Activated T-cell treated with anti-CD3 and anti-CD28 coated beads for 24 hours (primary cell): Measurements from ENCODE around the gene MAN2A2.

ENCODE experiments used
- DNase-seq: peaks from one replicate; pipeline ENCODE4 v3.0.0-alpha.2; 2020; ENCODE audit warnings: low read depth

The MAN2A2 gene

DNA sequence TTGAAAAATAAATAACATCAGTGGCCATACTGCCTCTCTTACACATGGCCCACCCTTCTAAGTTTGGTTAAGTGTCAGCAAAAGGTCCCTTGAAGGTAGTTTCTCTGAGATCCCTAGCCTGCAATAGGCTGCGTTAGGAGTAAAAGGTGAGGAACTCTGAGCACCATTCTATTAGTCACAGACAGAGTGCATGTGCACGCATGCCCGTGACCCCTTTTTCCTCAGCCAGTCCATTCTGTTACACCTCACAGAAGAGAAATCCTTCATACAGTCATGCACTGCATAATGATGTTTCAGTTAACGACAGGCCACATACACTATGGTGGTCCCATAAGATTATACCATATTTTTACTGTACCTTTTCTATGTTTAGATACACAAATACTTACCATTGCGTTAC is 64.1 kb downstream of the MAN2A2 start:
- no peak for DNase-seq

DNA sequence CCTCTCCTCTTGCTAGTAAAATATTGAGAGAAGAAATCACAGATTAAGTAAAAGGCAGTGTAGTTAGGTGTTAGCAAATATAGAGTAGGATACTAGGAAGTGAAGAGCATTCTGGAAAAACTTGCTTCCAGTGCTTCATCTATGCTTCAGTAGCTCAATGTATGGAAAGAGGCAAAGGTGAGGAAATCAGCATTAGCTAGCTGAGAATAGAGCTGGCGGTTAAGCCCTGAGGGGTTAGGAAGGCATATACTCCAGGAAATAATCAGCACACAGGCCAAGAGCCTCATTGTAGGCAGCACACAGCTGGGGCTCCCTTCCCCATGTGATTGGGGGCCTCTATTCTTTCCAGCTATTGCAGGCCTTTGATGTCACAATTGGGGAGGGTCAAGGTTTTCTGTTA is 65.3 kb downstream of the MAN2A2 start:
- DNase-seq: no peak

DNA sequence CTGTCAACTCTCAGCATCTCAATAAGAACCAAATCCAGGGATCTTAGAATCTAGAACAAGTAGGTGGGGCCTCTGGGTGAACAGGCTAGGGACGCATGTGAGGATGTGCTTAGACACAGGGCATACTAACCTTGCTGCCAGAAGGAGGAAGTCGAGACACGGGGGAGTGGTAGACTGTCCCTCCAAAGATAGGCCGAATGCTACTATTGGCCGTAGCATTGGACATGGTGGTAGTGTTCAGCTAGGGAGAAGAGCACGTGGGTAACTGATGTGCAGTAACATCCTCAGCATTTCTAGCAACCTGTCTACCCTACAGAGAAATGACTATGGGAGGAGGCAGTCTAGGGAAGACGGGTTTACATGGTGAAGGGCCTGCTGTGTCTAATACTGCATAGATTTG is 67.2 kb downstream of the MAN2A2 start:
- DNase-seq: no peak

DNA sequence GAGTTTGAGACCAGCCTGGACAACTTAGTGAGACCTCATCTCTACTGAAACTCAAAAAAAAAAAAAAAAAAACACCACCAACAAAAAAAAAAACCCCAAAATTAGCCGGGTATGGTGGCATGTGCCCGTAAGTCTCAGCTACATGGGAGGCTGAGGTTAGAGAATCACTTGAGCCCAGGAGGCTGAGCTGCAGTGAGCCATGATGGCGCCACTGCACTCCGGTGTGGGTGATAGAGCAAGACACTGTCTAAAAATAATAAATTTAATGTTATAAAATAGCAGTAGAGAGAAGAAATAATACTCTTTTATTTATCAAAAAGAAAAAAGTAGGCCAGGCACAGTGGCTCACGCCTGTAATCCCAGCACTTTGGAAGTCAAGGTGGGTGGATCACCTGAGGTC is 69.0 kb downstream of the MAN2A2 start:
- DNase-seq: no peak
